HUDEP-2 (cell line): ENCODE measurements around the gene ACTN4.

Experiments used
- DNase-seq, 76 experiments: peaks; one replicate each; lab custom pipeline; 2025; ENCODE audit not compliant: unreplicated experiment in 76 of 76; lab: John Stamatoyannopoulos, UW

Gene ACTN4

DNA sequence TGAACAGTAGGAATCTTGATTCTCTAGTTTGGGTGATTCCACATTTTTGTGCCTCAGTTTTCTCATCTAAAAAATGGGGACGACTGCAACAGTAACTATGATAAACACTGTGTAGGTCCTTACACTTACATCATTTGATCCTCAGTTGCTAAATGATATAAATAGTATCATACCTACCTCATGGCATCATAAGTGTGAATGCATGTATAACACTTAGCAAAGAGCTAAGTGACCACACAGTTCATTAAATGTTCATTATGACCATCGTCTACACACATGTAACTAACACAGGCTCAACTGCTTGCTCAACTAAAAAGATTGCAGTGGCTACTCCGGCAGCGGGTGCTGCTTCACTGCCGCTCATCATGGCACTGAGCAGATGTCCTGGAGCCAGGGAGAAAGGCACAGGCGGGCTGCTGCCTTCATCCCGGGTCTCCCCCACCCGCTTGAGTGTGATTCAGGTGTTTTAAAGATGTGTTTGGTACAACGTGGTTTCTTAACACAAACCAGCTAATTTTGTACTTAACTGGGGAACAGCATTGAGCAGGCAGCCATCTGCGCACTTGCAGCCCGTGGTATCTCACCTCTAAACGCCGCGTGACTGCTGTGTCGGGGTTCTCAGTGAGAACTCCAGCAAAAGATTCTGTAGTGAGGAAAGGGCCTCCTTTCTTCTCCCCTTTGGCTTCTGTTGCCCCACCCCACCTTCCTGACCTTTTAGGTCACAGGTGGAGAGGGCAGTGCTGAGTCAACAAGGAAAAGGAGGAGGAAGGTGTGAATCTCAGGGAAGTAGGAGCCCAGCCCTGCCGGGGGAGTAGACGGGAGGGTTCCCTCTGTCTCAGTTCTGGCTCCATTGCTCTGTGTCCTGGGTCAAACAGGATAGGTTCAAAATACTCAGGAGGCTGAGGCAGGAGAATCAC lies 11.7 kb upstream of the ACTN4 start:
- DNase-seq, result no peak

- no peak for DNase-seq
These were observed 9.0 kb upstream of the ACTN4 start for GRCh38 chr19:38638461-38638860.

DNA sequence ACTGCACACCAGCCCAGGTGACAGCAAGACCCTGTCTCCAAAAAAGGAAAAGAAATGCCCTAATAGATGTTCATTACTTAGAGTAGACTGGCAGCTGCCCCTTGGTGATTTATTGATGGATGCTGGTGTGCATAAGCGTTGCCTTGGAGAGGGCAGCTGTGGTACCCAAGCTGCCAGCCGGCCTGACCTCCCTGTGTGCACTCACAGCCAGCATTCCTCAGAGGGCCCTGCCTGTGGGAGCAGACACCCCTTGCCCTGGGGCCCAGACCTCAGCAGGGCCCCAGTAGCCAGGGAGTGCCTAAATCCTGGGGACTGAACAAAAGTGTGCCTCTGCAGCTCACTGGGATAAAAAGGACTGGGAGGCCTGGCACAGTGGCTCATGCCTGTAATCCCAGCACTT lies 7.8 kb upstream of the ACTN4 start:
- DNase-seq, result no peak

- no peak for DNase-seq
These were observed 7.1 kb upstream of the ACTN4 start for GRCh38 chr19:38640368-38640767.

- no peak for DNase-seq
These were observed 5.3 kb upstream of the ACTN4 start for GRCh38 chr19:38642176-38642575.

DNA sequence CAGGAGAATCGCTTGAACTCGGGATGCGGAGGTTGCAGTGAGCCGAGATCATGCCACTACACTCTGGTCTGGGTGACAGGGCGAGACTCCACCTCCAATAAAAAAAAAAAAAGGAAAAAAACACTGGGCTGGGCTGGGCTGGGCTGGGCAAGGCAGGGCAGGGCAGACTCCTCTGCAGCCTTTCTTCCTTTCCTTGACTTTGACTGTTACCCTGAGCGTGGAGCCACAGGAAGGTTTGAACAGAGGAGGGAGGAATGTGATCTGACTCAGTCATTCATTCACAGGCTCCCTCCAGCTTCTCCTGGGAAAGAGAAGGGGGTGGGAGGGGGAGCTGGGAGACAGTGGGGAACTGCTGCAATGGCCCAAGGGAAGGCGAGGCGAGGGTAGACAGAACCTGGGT lies 2.7 kb upstream of the ACTN4 start:
- no peak for DNase-seq

DNA sequence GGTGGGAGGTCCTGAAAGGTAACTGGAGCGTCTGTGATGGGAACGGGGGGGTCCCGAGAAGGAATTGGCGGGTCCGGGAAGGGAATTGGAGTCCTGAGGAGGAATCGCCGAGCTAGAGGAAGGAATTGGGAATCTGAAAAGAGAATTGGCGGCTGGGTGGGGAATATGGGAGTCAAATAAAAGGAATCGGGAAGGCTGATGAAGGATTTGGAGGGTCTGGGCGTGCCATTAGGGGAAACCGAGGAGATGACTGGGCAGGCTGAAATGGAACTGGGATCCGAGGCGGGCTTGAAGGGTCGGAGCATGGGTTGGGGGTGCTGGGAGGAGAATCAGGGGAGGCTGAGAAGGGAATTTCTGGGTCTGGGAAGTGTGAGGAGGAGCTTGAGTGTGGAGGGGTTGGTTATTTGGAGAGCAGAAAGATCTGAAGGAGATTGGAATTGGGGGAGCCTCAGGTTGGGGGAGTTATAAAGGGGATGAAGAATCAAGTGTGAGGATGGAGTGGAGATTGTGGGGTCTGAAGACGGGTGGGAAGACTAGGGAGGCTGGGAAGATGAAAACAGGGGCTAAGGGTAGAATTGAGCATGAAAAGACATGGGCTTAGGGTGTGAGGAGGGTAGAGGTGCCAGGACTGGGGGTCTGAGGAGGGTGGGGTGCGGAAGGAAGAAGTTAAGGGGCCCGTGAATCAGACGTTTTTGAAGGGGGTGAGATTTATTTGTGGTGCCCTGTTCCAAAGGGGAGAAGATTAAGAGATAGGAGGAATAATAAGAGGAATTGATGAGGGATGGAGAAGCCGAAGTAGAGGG lies 718 bp downstream of the ACTN4 start:
- DNase-seq, result no peak

DNA sequence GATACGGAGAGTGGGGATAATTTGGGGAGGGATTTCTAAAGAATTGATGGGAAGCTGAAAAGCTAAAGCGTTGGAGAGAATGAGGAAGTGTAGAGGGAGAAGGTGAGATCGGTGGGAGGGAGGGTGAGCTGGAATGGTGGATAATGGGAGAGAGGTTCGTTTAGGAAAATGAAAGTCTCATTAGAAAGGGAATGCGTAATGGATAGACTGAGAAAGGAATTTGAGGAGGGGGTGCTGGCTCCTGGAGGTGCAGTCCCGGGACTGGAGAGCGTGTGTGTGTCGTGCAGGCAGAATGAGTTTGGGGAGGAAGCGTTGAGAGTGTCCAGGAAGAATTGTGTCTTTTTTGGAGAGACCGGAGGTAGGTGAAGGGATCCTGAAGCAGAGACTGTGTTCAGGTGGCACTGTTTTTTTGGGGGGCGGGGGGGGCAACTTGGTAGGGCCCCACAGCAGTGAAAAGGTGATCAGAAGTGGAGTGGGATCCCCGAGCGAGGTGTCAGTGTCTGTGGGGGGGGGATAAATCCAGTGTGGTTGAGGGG lies 1.4 kb downstream of the ACTN4 start:
- DNase-seq, result no peak

DNA sequence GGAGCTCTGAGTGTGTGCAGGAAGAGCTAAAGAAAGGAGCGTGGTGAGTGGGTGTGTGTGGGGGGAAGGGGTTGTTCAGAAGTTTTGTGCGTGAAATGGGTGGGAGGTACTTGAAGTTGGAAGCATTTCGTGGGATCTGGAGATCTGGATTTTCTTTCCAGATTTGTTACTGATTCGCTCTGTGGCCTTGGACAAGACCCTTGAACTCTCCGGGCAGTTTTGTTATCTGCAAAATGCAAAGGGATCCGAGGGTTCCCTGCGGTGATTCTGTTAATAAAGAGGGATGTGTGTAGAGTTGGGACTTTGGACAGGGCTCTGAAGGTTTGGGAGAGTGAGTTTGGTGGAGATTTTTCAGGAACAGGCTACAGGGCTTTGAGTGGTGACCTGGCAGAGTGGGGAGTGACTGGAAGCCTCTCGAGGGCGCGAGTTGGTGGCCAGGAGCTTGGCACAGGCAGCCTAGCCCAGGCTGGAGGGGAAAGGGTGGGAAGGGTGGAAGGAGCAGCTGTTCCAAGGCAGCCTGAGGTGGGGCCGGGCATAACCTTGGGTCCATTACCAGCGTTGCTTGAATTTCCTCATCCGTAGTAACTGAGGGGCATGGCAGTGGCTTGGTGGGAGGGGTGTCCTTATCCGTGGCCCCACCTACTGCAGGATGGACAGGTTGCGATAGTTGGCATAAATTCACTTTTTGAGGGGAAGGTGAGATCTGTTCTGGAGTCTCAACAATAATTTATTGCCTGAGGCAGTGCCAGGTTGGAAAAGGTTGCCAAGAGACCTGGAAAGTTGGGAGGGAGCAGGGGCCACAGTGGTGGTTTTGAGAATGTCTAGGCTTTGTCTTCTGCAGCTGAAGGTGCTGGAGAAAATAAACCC lies 2.1 kb downstream of the ACTN4 start:
- DNase-seq, result peak in 10 of 76 experiments; percentile 16 to 34 (median 22)

GRCh38 chr19:38650172-38650775 lies 2.8 kb downstream of the ACTN4 start:
- DNase-seq, result peak in 1 of 76 experiments; percentile 21

- no peak for DNase-seq
These were observed 3.6 kb downstream of the ACTN4 start for GRCh38 chr19:38650911-38651584.

GRCh38 chr19:38653028-38653571 lies 5.7 kb downstream of the ACTN4 start:
- DNase-seq, result no peak

DNA sequence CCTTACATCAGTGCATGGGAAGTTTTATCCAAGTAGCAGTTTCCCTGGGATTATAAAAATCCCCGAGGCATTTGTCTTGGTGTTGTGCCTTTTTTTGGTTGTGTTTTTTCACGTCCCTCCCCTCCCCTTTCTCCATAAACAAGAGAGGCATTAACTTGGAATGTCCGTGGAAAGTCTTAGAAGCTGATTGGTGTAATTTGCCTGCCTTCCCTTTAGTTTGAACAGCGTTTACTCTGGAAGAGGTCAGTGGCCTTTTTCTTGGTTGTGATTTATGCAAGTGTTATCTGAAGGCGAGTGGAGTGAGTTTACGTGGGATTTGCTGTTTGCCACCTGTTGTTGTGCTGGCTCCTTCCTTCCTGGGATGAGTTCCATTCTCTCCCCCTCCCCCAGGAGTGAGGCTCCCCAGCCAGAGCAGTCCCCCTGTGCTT lies 7.2 kb downstream of the ACTN4 start:
- DNase-seq, result no peak

DNA sequence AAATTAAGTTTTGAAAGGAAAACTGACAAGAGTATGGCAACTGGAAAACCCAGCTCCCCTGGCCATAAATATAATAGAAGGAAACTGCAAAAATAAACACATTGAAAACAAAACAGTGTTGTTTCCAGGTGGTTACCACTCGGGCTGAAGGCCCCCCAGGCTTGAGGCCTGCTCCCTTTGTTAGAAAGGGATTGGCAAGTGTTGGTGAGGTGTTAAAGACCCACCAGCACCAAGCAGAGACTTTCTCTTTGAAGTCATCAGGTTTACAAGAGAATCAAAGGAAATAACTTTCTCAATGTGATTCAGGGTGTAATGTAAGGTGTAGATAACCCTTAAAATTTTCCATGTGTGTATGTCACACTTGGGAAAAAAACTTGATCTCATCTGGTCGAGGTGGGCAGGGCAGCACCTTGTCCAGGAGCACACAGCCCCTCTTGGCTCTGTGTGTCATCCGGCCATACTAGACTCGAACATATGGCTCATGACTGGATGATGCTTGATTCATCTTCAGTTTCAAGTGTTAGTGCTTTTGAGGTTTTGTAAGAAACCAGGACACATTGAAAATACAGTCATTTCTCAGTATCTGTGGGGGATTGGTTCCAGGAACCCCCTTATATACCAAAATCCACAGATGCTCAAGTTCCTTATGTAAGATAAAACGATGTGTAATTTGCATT lies 7.8 kb downstream of the ACTN4 start:
- no peak for DNase-seq

- no peak for DNase-seq
These were observed 8.9 kb downstream of the ACTN4 start for GRCh38 chr19:38656171-38656981.

DNA sequence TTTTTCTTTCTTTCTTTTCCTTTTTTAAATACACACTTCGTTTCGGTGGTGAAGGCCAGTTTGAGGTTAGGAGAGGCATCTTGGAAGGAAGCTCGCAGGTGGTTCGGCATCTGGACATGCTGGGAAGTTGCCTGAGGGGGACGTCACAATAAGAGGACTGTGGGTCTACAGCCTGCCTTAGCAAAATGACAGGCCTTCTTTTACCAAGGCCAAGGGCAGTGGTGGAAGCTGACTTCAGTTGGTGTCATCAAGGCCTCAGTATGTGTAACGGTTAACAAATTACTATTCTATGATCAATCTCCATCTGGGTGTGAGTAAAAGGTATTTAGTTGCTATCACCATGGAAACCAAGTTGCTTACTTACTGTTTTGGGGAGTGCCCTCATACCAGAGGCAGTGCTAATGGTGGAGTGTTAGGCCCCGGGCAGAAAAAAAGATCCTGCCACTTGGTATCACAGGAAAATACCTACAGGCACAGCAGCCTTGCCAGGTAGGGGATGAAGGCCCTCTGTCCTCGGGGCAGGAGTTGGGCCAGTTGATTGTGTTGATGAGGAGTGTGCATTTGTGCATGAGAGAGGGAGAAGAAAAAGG lies 10.3 kb downstream of the ACTN4 start:
- no peak for DNase-seq

GRCh38 chr19:38658462-38659306 lies 11.2 kb downstream of the ACTN4 start:
- DNase-seq, result no peak
